HEK293T (cell line): ENCODE measurements around the gene TFG.

Experiments
- ARNT ChIP-seq: fragments of 450-650 bp; IDR thresholded peaks from 2 replicates; pipeline ENCODE4 v1.6.1; 2017; ENCODE audit warnings: mild to moderate bottlenecking
- BHLHE40 ChIP-seq: fragments of 450-650 bp; IDR thresholded peaks from 2 replicates; pipeline ENCODE4 v1.6.1; 2016; ENCODE audit warnings: mild to moderate bottlenecking, moderate library complexity, borderline replicate concordance
- CTBP1 ChIP-seq: fragments of 450-650 bp; IDR thresholded peaks from 2 replicates; pipeline ENCODE4 v1.6.1; 2016; ENCODE audit warnings: borderline replicate concordance
- FOXA1 ChIP-seq: fragments of 450-650 bp; IDR thresholded peaks from 2 replicates; pipeline ENCODE4 v1.6.1; 2016; ENCODE audit warnings: mild to moderate bottlenecking
- FOXM1 ChIP-seq: fragments of 450-650 bp; IDR thresholded peaks from 2 replicates; pipeline ENCODE4 v1.6.1; 2017; ENCODE audit warnings: mild to moderate bottlenecking, borderline replicate concordance
- L3MBTL2 ChIP-seq: fragments of 450-650 bp; conservative IDR thresholded peaks from 2 replicates; pipeline ENCODE4 v1.6.1; 2016; ENCODE audit warnings: mild to moderate bottlenecking
- NFRKB ChIP-seq: fragments of 450-650 bp; IDR thresholded peaks from 2 replicates; pipeline ENCODE4 v1.6.1; 2016; ENCODE audit warnings: mild to moderate bottlenecking, moderate library complexity
- SP1 ChIP-seq: fragments of 450-650 bp; IDR thresholded peaks from 2 replicates; pipeline ENCODE4 v1.6.1; 2017
- SUZ12 ChIP-seq: fragments of 450-650 bp; IDR thresholded peaks from 2 replicates; pipeline ENCODE4 v1.6.1; 2016; ENCODE audit warnings: mild to moderate bottlenecking

DNA sequence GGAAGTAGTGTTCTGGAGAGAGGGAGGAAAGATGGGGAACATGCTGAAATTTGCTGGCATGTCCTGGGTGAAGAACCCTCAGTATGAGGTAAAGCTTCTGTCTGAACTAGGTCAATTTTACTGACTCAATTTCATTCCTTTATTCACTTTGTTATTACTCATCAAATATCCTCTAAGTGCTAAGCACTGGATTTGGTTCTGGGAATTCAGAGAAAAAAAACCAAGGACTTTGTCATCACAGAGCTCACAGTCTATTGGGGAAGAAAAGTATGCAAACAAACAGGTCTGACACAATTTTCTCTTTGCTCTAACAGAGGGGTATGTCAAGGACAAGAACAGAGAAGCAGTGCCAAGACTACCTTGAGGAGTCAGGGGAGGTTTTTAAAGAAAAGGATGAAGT is 68.0 kb downstream of the TFG start:
- no peak for TF ChIP-seq L3MBTL2
- no peak for TF ChIP-seq BHLHE40
- no peak for TF ChIP-seq CTBP1
- no peak for TF ChIP-seq NFRKB
- no peak for TF ChIP-seq ARNT
- TF ChIP-seq SP1, result no peak
- no peak for TF ChIP-seq SUZ12
- TF ChIP-seq FOXM1, result no peak
- TF ChIP-seq FOXA1, result no peak
